Vagina (tissue), 2 donors: Measurements from ENCODE around the gene RASA3.

ENCODE experiments used
- POLR2A ChIP-seq, 2 donors: fragments of 450-650 bp; IDR thresholded peaks; one replicate each; pipeline ENCODE4 v1.6.1; 2017; ENCODE audit warnings: antibody characterized with exemption in 2 of 2, mild to moderate bottlenecking in 2 of 2, moderate library complexity in 2 of 2
- TF ChIP-seq, protein P1 (sequence below), 3 experiments: fragments of 450-650 bp in 2 of 3; fragments of 200-600 bp in 1 of 3; sonication (generic) in 1 of 3; IDR thresholded peaks; one replicate each; pipeline ENCODE4 v1.5.1; 2017 to 2019; ENCODE audit warnings: antibody characterized with exemption in 3 of 3, mild to moderate bottlenecking in 2 of 3, moderate library complexity in 2 of 3

DNA sequence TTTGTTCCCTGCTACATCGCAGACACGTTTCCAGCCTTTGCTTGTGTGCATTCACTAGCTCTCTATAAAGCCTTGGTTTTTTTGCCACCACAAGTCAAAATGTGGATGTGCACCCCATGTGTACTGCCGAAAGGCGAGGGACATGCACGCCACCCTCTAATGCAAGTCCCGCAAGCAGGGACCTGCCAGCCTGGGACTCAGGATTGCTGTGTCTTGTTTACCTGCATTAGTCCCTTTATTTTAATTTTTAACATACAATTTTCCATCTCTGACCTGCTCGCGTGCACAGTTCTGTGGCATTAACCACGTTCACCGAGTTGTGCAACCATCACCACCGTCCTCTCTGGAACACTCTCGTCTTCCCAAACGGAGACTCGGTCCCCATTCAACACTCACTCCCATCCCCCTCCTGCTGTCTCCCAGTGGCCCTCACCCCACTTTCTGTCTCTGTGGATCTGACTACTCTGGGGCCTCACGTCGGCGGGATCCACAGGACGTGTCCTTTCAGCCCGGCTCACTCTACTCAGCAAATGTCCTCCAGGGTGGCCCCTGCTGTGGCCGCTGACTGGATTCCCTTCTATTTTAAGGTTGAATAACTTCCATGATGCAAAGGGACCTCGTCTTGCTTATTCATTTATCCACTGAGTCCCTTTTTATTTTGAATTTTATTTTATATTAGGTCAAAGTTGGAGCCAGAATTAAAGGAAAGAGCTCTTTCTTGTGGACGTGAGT lies 58.4 kb downstream of the RASA3 start:
- TF ChIP-seq POLR2A (IDR thresholded peaks at IDR 0.05), result no peak
- TF ChIP-seq, protein P1, sequence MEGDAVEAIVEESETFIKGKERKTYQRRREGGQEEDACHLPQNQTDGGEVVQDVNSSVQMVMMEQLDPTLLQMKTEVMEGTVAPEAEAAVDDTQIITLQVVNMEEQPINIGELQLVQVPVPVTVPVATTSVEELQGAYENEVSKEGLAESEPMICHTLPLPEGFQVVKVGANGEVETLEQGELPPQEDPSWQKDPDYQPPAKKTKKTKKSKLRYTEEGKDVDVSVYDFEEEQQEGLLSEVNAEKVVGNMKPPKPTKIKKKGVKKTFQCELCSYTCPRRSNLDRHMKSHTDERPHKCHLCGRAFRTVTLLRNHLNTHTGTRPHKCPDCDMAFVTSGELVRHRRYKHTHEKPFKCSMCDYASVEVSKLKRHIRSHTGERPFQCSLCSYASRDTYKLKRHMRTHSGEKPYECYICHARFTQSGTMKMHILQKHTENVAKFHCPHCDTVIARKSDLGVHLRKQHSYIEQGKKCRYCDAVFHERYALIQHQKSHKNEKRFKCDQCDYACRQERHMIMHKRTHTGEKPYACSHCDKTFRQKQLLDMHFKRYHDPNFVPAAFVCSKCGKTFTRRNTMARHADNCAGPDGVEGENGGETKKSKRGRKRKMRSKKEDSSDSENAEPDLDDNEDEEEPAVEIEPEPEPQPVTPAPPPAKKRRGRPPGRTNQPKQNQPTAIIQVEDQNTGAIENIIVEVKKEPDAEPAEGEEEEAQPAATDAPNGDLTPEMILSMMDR (IDR thresholded peaks at IDR 0.05), result no peak
